HUES64 (cell line): ENCODE data around the gene BTG2.

Experiments
- H3K27ac ChIP-seq: 2 replicates; pipeline ENCODE4 v1.7.0; 2013; ENCODE audit warnings: low read depth, low read length, inconsistent platforms
- H3K27me3 ChIP-seq: 2 replicates; pipeline ENCODE4 v1.6.1; 2013; ENCODE audit warnings: mild to moderate bottlenecking, low read length; ENCODE audit not compliant: insufficient read depth
- H3K36me3 ChIP-seq: 2 replicates; pipeline ENCODE4 v1.6.1; 2013; ENCODE audit warnings: mild to moderate bottlenecking, low read length; ENCODE audit not compliant: insufficient read depth
- H3K4me1 ChIP-seq: 2 replicates; pipeline ENCODE4 v1.6.1; 2013; ENCODE audit warnings: mild to moderate bottlenecking, low read length, moderate library complexity; ENCODE audit not compliant: insufficient read depth
- H3K4me3 ChIP-seq: 2 replicates; pipeline ENCODE4 v1.5.1; 2013; ENCODE audit warnings: mild to moderate bottlenecking, low read length, moderate library complexity
- H3K9ac ChIP-seq: 2 replicates; pipeline ENCODE4 v1.6.1; 2013; ENCODE audit warnings: mild to moderate bottlenecking, low read depth, low read length
- H3K9me3 ChIP-seq: 2 replicates; pipeline ENCODE4 v1.6.1; 2013; ENCODE audit warnings: low read depth, low read length; ENCODE audit not compliant: insufficient read depth
- WGBS: fragments of 150-250, 120-280 bp; methylation state at CpG from one replicate; pipeline ENCODE4 v1.1.7; 2013; ENCODE audit warnings: missing lambda C conversion rate; 5-methylcytosine and 5-hydroxymethylcytosine counted together

Gene BTG2

GRCh38 chr1:203276916-203277545 lies 28.3 kb upstream of the BTG2 start:
- 86% methylated on average over 9 of the region's 9 CpGs for WGBS
- Histone ChIP-seq H3K9ac (no peak overlapping the region), H3K4me3 (no peak overlapping the region), H3K4me1 (peaks cover 18% of the 10 kb centered on the region), H3K27me3 (peaks cover 37% of the 10 kb centered on the region), H3K9me3 (no peaks in the 10 kb centered on the region), H3K27ac (no peak overlapping the region), H3K36me3 (no peaks in the 10 kb centered on the region)

GRCh38 chr1:203278082-203278884 lies 27.0 kb upstream of the BTG2 start:
- H3K9me3 ChIP-seq = no peaks in the 10 kb centered on the region
- 37% methylated on average over 12 of the region's 13 CpGs for WGBS
- no peak overlapping the region for H3K27ac ChIP-seq

DNA sequence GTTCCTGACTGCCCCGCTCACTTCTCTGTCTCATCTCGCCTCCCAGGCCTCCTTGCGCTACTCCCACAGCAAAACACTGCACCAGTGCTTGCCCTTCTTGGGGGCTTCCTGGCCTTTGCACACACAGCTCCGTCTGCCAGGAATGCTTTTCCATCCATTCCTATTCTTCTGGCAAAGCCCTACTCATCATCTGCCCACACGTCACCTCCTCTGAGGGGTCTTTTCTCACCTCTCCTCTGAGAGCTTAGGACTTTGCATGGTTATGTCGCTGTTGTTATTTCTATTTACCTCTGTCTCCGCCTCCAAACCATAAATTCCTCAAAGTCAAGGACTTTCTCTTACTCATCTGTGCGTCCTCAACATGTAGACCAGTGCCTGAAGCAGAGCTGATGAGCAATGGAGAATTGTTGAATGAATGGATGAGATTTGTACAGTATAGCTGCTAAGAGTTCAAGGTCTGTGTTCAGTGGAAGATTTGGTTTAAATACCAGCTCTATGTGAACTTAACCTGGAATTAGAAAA lies 26.4 kb upstream of the BTG2 start:
- WGBS = 58% methylated on average over 8 of the region's 8 CpGs
- Histone ChIP-seq H3K4me1 (peaks cover 11% of the 10 kb centered on the region; the same call in 1 of the 2 replicates), H3K9ac (no peak overlapping the region), H3K4me3 (peak overlapping the region; percentile 36; the same call in 1 of the 2 replicates), H3K9me3 (no peaks in the 10 kb centered on the region), H3K27ac (no peak overlapping the region), H3K36me3 (no peaks in the 10 kb centered on the region), H3K27me3 (peaks cover 20% of the 10 kb centered on the region; the same call in 1 of the 2 replicates)

More at GRCh38 chr1:203278082-203278884, 27.0 kb upstream of the BTG2 start:
- Histone ChIP-seq H3K36me3 (no peaks in the 10 kb centered on the region), H3K27me3 (peaks cover 27% of the 10 kb centered on the region), H3K4me1 (peaks cover 16% of the 10 kb centered on the region), H3K9ac (no peak overlapping the region), H3K4me3 (peak overlapping the region; percentile 36)

DNA sequence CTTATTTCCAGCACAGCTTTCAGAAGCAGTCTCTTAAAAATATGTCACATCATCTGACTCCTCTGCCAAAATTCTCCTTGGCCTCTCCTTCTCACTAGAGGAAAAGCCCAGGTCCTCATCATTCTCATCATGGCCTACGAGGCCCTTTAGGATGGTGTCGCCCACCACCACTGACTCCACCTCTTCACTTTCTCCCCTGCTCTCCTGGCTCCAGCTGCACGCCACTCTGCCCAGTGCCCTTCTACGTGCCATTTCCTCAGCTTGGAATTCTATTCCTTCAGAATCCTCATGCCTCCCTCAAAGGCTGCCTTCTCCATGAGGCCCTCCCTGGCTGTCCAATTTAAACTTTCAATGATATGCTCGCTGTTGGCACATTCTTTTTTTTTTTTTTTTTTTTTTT lies 25.3 kb upstream of the BTG2 start:
- H3K4me3 ChIP-seq = no peak overlapping the region
- H3K4me1 ChIP-seq = peaks cover 11% of the 10 kb centered on the region; the same call in 1 of the 2 replicates
- H3K27me3 ChIP-seq = peaks cover 22% of the 10 kb centered on the region
- no peaks in the 10 kb centered on the region for H3K36me3 ChIP-seq
- no peak overlapping the region for H3K9ac ChIP-seq
- 92% methylated on average over 5 of the region's 5 CpGs for WGBS
- H3K27ac ChIP-seq = no peak overlapping the region
- H3K9me3 ChIP-seq = no peaks in the 10 kb centered on the region

DNA sequence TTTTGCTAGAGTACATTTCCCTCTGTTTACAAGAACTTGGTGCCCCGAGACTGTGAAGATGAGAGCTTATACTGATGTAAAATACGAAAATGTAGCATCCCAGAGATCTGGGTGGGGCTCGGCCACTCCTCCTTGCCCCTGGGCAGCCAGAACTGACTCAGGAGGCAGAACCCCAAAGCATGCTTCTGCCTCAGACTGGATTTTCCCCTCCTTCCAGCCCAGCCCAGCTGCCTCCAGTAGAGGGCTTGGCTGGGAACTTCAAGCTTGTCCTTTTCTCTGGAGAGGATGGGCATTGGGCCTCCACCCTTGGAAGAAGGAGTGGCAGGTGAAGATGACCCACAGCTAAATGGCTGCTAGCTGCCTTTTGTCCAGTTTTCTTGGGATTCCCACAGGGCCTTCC lies 24.3 kb upstream of the BTG2 start:
- no peak overlapping the region for H3K27ac ChIP-seq
- no peaks in the 10 kb centered on the region for H3K36me3 ChIP-seq
- no peak overlapping the region for H3K4me3 ChIP-seq
- H3K9ac ChIP-seq = no peak overlapping the region
- H3K27me3 ChIP-seq = peaks cover 22% of the 10 kb centered on the region
- H3K9me3 ChIP-seq = no peaks in the 10 kb centered on the region
- peaks cover 11% of the 10 kb centered on the region; the same call in 1 of the 2 replicates for H3K4me1 ChIP-seq
- WGBS = 85% methylated on average over 3 of the region's 3 CpGs

DNA sequence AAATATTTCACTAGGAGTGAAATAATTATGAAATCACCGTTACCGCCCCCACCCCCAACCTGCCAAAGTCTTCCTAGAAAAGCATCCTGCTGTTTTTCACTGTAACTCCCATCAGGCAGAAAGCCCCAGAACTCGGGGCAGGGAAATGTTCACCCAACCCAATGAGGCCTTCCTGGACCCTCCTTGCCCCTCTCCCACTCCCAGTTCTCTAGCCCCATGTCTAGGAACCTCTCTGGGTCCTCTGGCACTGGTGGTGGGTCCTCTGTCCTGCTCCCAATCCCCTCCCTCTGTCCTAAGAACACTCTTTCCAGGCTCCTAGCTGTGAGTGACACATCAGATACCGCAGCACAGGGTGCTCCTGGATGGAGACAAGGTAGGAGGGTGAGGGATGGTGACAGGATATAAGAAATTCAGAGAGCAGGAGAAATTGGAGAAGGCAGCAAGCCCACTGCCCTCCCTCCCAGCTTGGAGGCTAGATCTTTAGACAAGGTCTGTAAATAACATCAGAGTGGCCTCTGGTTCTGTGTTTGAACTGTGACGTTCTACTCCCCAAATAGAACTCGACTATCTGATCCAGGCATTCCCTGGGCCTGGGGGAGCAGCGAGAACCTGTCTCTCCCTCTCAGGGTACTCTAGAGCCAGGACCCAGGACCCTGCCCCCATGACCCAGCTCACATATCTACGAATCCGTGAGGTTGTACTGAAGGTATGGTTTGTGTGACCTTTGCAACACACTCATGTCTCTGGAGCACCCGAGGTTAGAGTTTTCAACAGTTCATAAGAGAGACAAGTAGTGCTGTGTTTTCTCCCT lies 23.3 kb upstream of the BTG2 start:
- Histone ChIP-seq H3K9ac (no peak overlapping the region), H3K27me3 (peaks cover 17% of the 10 kb centered on the region), H3K9me3 (no peaks in the 10 kb centered on the region), H3K36me3 (no peaks in the 10 kb centered on the region), H3K27ac (no peak overlapping the region), H3K4me3 (no peak overlapping the region), H3K4me1 (peaks cover 12% of the 10 kb centered on the region)
- 85% methylated on average over 10 of the region's 10 CpGs for WGBS

GRCh38 chr1:203282720-203283542 lies 22.4 kb upstream of the BTG2 start:
- Histone ChIP-seq H3K9ac (no peak overlapping the region), H3K4me3 (no peak overlapping the region), H3K27ac (no peak overlapping the region), H3K36me3 (no peaks in the 10 kb centered on the region), H3K4me1 (peaks cover 18% of the 10 kb centered on the region), H3K9me3 (no peaks in the 10 kb centered on the region), H3K27me3 (peaks cover 15% of the 10 kb centered on the region)
- 84% methylated on average over 11 of the region's 11 CpGs for WGBS

- Histone ChIP-seq H3K9ac (no peak overlapping the region), H3K9me3 (no peaks in the 10 kb centered on the region), H3K27me3 (peaks cover 11% of the 10 kb centered on the region), H3K36me3 (no peaks in the 10 kb centered on the region), H3K4me3 (no peak overlapping the region), H3K4me1 (peaks cover 14% of the 10 kb centered on the region), H3K27ac (no peak overlapping the region)
- WGBS = 95% methylated on average over 5 of the region's 6 CpGs
Measured at GRCh38 chr1:203283597-203283996, 21.7 kb upstream of the BTG2 start.

GRCh38 chr1:203284411-203285123 lies 20.8 kb upstream of the BTG2 start:
- 82% methylated on average over 11 of the region's 11 CpGs for WGBS
- Histone ChIP-seq H3K27ac (no peak overlapping the region), H3K4me1 (peaks cover 12% of the 10 kb centered on the region)

More at GRCh38 chr1:203284411-203285123, 20.8 kb upstream of the BTG2 start:
- H3K36me3 ChIP-seq = no peaks in the 10 kb centered on the region
- H3K27me3 ChIP-seq = peaks cover 17% of the 10 kb centered on the region
- H3K4me3 ChIP-seq = no peak overlapping the region
- H3K9ac ChIP-seq = no peak overlapping the region
- H3K9me3 ChIP-seq = no peaks in the 10 kb centered on the region
